ENCODE results near the gene NPHP4.

The NPHP4 gene

GRCh38 chr1:5989731-5990271 lies 2.4 kb downstream of the NPHP4 start:
- DNase-seq (ENCODE audit: low read depth): no peak

GRCh38 chr1:5989286-5989605 lies 3.0 kb downstream of the NPHP4 start:
- DNase-seq (ENCODE audit: low read depth): no peak

- no peak for DNase-seq (ENCODE audit: low read depth)
These were observed 3.5 kb downstream of the NPHP4 start for GRCh38 chr1:5988596-5989285.

GRCh38 chr1:5986018-5986417 lies 6.2 kb downstream of the NPHP4 start:
- DNase-seq (ENCODE audit: low read depth): no peak

GRCh38 chr1:5985250-5985649 lies 7.0 kb downstream of the NPHP4 start:
- no peak for DNase-seq (ENCODE audit: low read depth)

- no peak for DNase-seq (ENCODE audit: low read depth)
These were observed 8.7 kb downstream of the NPHP4 start for GRCh38 chr1:5983361-5984103.

GRCh38 chr1:5982868-5983267 lies 9.4 kb downstream of the NPHP4 start:
- DNase-seq (ENCODE audit: low read depth): no peak

GRCh38 chr1:5982276-5982675 lies 9.9 kb downstream of the NPHP4 start:
- DNase-seq (ENCODE audit: low read depth): no peak

- no peak for DNase-seq (ENCODE audit: low read depth)
These were observed 11.2 kb downstream of the NPHP4 start for GRCh38 chr1:5981009-5981380.

- no peak for DNase-seq (ENCODE audit: low read depth)
These were observed 11.8 kb downstream of the NPHP4 start for GRCh38 chr1:5980314-5981008.

GRCh38 chr1:5979536-5980313 lies 12.5 kb downstream of the NPHP4 start:
- DNase-seq (ENCODE audit: low read depth): no peak

- DNase-seq (ENCODE audit: low read depth): no peak
These were observed 13.8 kb downstream of the NPHP4 start for GRCh38 chr1:5978452-5978851.

GRCh38 chr1:5977494-5978444 lies 14.5 kb downstream of the NPHP4 start:
- DNase-seq (ENCODE audit: low read depth): no peak

- no peak for DNase-seq (ENCODE audit: low read depth)
These were observed 15.3 kb downstream of the NPHP4 start for GRCh38 chr1:5976726-5977493.

- DNase-seq (ENCODE audit: low read depth): no peak
These were observed 16.0 kb downstream of the NPHP4 start for GRCh38 chr1:5976231-5976630.

- no peak for DNase-seq (ENCODE audit: low read depth)
These were observed 16.9 kb downstream of the NPHP4 start for GRCh38 chr1:5975133-5975880.

GRCh38 chr1:5974631-5975030 lies 17.6 kb downstream of the NPHP4 start:
- DNase-seq (ENCODE audit: low read depth): no peak

- no peak for DNase-seq (ENCODE audit: low read depth)
These were observed 18.5 kb downstream of the NPHP4 start for GRCh38 chr1:5973771-5974170.

- DNase-seq (ENCODE audit: low read depth): no peak
These were observed 20.1 kb downstream of the NPHP4 start for GRCh38 chr1:5972198-5972520.
